GM23338 (cell line): ENCODE measurements around the gene CXXC1. TPM values are rescaled to one million over a fixed set of nuclear protein-coding genes. Genes with fewer than 3 reads are reported as not detected.
A peak's percentile ranks its signal among the peaks of the same experiment; 100 is the strongest.

Source experiments
- ATAC-seq: fragments of 200-7000 bp; cut with Tn5 transposase; 3 replicates; pipeline ENCODE4 v1.9.1; 2020
- DNase-seq: peaks from one replicate; pipeline ENCODE4 v3.0.0-alpha.2; 2015; ENCODE audit warnings: low spot score
- H2AFZ ChIP-seq: fragments of 200-600 bp; sonication (generic); 2 replicates; pipeline ENCODE4 v1.8.0; 2016; ENCODE audit warnings: antibody characterized with exemption, mild to moderate bottlenecking, moderate library complexity
- H3F3A ChIP-seq: fragments of 200-600 bp; sonication (generic); replicated peaks from 2 replicates; pipeline ENCODE4 v1.8.0; 2017; ENCODE audit warnings: antibody characterized with exemption, mixed run types, low read depth
- H3K27ac ChIP-seq: fragments of 200-600 bp; sonication (generic); 2 replicates; pipeline ENCODE4 v1.6.1; 2016; ENCODE audit warnings: low read depth
- H3K27me3 ChIP-seq: fragments of 200-600 bp; sonication (generic); 2 replicates; pipeline ENCODE4 v1.8.0; 2016; ENCODE audit warnings: mild to moderate bottlenecking, mixed run types, moderate library complexity; ENCODE audit not compliant: insufficient read depth
- H3K36me3 ChIP-seq: fragments of 200-600 bp; sonication (generic); 2 replicates; pipeline ENCODE4 v1.8.0; 2016; ENCODE audit warnings: mild to moderate bottlenecking; ENCODE audit not compliant: insufficient read depth
- H3K4me1 ChIP-seq: fragments of 200-600 bp; sonication (generic); 2 replicates; pipeline ENCODE4 v1.8.0; 2016; ENCODE audit warnings: mild to moderate bottlenecking, moderate library complexity; ENCODE audit not compliant: insufficient read depth
- H3K4me2 ChIP-seq: fragments of 200-600 bp; sonication (generic); 2 replicates; pipeline ENCODE4 v1.7.1; 2017; ENCODE audit warnings: mixed run types
- H3K4me3 ChIP-seq: fragments of 200-600 bp; sonication (generic); 2 replicates; pipeline ENCODE4 v1.6.1; 2016; ENCODE audit warnings: mixed run types
- H3K79me2 ChIP-seq: fragments of 200-600 bp; sonication (generic); replicated peaks from 2 replicates; pipeline ENCODE4 v1.8.0; 2017; ENCODE audit warnings: mild to moderate bottlenecking; ENCODE audit not compliant: insufficient read depth
- H3K9me2 ChIP-seq: fragments of 200-600 bp; sonication (generic); 2 replicates; pipeline ENCODE4 v1.8.0; 2017; ENCODE audit not compliant: insufficient read depth
- H4K20me1 ChIP-seq: fragments of 200-600 bp; sonication (generic); replicated peaks from 2 replicates; pipeline ENCODE4 v1.8.0; 2017; ENCODE audit warnings: mild to moderate bottlenecking; ENCODE audit not compliant: insufficient read depth
- H3K27ac Mint-ChIP-seq: 2 replicates; pipeline ENCODE4 v1.8.0; 2020; ENCODE audit warnings: inconsistent platforms, mild to moderate bottlenecking, moderate library complexity, mixed read lengths
- H3K27me3 Mint-ChIP-seq: 3 replicates; pipeline ENCODE4 v1.8.0; 2022; ENCODE audit warnings: low read depth, mild to moderate bottlenecking, moderate library complexity, mixed read lengths, inconsistent platforms; ENCODE audit not compliant: insufficient read depth, poor library complexity
- H3K36me3 Mint-ChIP-seq: 3 replicates; pipeline ENCODE4 v1.8.0; 2021; ENCODE audit warnings: low read depth, mild to moderate bottlenecking, inconsistent platforms, moderate library complexity, mixed read lengths
- H3K4me1 Mint-ChIP-seq: 3 replicates; pipeline ENCODE4 v1.8.0; 2020; ENCODE audit warnings: mild to moderate bottlenecking, inconsistent platforms, mixed read lengths
- H3K4me3 Mint-ChIP-seq: 3 replicates; pipeline ENCODE4 v1.8.0; 2021; ENCODE audit warnings: moderate library complexity, mild to moderate bottlenecking, inconsistent platforms, mixed read lengths
- H3K9me3 Mint-ChIP-seq: 3 replicates; pipeline ENCODE4 v1.8.0; 2020; ENCODE audit warnings: moderate library complexity, mild to moderate bottlenecking, inconsistent platforms, mixed read lengths
- CREB1 ChIP-seq: fragments of 250-450 bp; sonication (Bioruptor Pico); IDR thresholded peaks from 2 replicates; pipeline ENCODE4 v1.5.0; 2020; ENCODE audit warnings: low read depth, mild to moderate bottlenecking, moderate library complexity
- CTCF ChIP-seq, 2 experiments: fragments of 200-600 bp in 1 of 2; sonication (generic) in 1 of 2; conservative IDR thresholded peaks; 2 replicates each; pipeline versions ENCODE4 v1.5.1 to v1.6.1; 2016 to 2017; ENCODE audit warnings: antibody characterized with exemption in 2 of 2, low read depth in 2 of 2, mild to moderate bottlenecking in 2 of 2, moderate library complexity in 1 of 2
- EZH2 ChIP-seq: fragments of 200-600 bp; sonication (generic); IDR thresholded peaks from one replicate; pipeline ENCODE4 v1.8.0; 2017; ENCODE audit warnings: antibody characterized with exemption, mild to moderate bottlenecking, low read depth; ENCODE audit not compliant: unreplicated experiment
- EZH2phosphoT487 ChIP-seq: fragments of 200-600 bp; sonication (generic); IDR thresholded peaks from one replicate; pipeline ENCODE4 v1.8.1; 2018; ENCODE audit warnings: antibody characterized with exemption; ENCODE audit not compliant: unreplicated experiment
- JUNB ChIP-seq: IDR thresholded peaks from one replicate; pipeline ENCODE4 v1.6.1; 2016; ENCODE audit warnings: antibody characterized with exemption; ENCODE audit not compliant: unreplicated experiment
- NANOG ChIP-seq: IDR thresholded peaks from 2 replicates; pipeline ENCODE4 v1.6.1; 2016; ENCODE audit warnings: antibody characterized with exemption, borderline replicate concordance
- POLR2AphosphoS5 ChIP-seq: IDR thresholded peaks from 2 replicates; pipeline ENCODE4 v1.6.1; 2016; ENCODE audit warnings: antibody characterized with exemption, low read depth
- REST ChIP-seq: IDR thresholded peaks from one replicate; pipeline ENCODE4 v1.6.1; 2018; ENCODE audit warnings: antibody characterized with exemption; ENCODE audit not compliant: unreplicated experiment
- STAT1 ChIP-seq: IDR thresholded peaks from one replicate; pipeline ENCODE4 v1.6.1; 2016; ENCODE audit warnings: antibody characterized with exemption; ENCODE audit not compliant: unreplicated experiment
- ZNF114 ChIP-seq: fragments of 250-450 bp; sonication (Bioruptor Pico); IDR thresholded peaks from 2 replicates; pipeline ENCODE4 v1.5.0; 2020; ENCODE audit warnings: mild to moderate bottlenecking, moderate library complexity
- ZNF462 ChIP-seq: fragments of 250-450 bp; sonication (Bioruptor Pico); IDR thresholded peaks from 2 replicates; pipeline ENCODE4 v1.5.0; 2020; ENCODE audit warnings: mild to moderate bottlenecking, moderate library complexity
- polyA plus RNA-seq: library from polyadenylated mRNA; unstranded; fragments of >200 nt; fragmentation: Nextera tagmentation; extraction: Ambion mirVana; gene quantifications from 2 replicates; pipeline ENCODE4 v1.2.1, GENCODE V29; 2016
- total RNA-seq: library from RNA; depleted of rRNA; stranded (reverse); fragments of >200 nt; shearing (Covaris generic); gene quantifications from 2 replicates; pipeline ENCODE4 v1.2.3, GENCODE V29; 2014

Gene CXXC1
- total and polyA plus RNA-seq, 2 experiments from 2014 or later, result 59.0 to 74.3 TPM

- TF ChIP-seq JUNB, result no peak
- no peak for TF ChIP-seq CTCF (conservative IDR thresholded peaks at IDR 0.05; ENCODE audit: low read depth in 2 of 2)
Measured at GRCh38 chr18:50287028-50287440, 458 bp downstream of the CXXC1 start (continued).

GRCh38 chr18:50286391-50287027, 983 bp downstream of the CXXC1 start:
- H3F3A ChIP-seq, result no peaks in the 10 kb centered on the region; the same call in 1 of the 2 replicates
- H3K9me2 ChIP-seq, result no peaks in the 10 kb centered on the region
- H3K27ac Mint-ChIP-seq, result peak overlapping the region; percentile 96
- H3K36me3 Mint-ChIP-seq, result peaks cover 39% of the 10 kb centered on the region
- peaks cover 8% of the 10 kb centered on the region for H3K79me2 ChIP-seq
- H3K36me3 ChIP-seq, result no peaks in the 10 kb centered on the region
- peaks cover 14% of the 10 kb centered on the region for H3K27me3 Mint-ChIP-seq
- H3K4me1 Mint-ChIP-seq, result peaks cover 9% of the 10 kb centered on the region; the same call in 2 of the 3 replicates
- H3K4me3 Mint-ChIP-seq, result peak overlapping the region; percentile 99
- no peaks in the 10 kb centered on the region for H4K20me1 ChIP-seq
- no peaks in the 10 kb centered on the region; the same call in 2 of the 3 replicates for H3K9me3 Mint-ChIP-seq
- peak; percentile 14 for ATAC-seq
- peaks cover 3% of the 10 kb centered on the region for H3K4me1 ChIP-seq
- H3K27ac ChIP-seq, result no peak overlapping the region
- DNase-seq, result peak; percentile 61
- H3K4me2 ChIP-seq, result peak overlapping the region; percentile 93
- H2AFZ ChIP-seq, result no peak overlapping the region
- H3K4me3 ChIP-seq, result peak overlapping the region; percentile 81
- H3K27me3 ChIP-seq, result no peaks in the 10 kb centered on the region
- TF ChIP-seq REST (no peak), POLR2AphosphoS5 (no peak), ZNF462 (no peak), CTCF (conservative IDR thresholded peaks at IDR 0.05; ENCODE audit: low read depth in 2 of 2) (no peak), NANOG (no peak), ZNF114 (CRISPR knock-in tag) (no peak), CREB1 (CRISPR knock-in tag) (no peak), EZH2 (no peak), STAT1 (no peak), JUNB (no peak), EZH2phosphoT487 (no peak)
